ENCODE data around the gene GPR107.

- TF ChIP-seq CTCF (IDR thresholded peaks at IDR 0.05) (no peak), POLR2AphosphoS5 (IDR thresholded peaks at IDR 0.05) (no peak), POLR2A (IDR thresholded peaks at IDR 0.05) (no peak), EP300 (IDR thresholded peaks at IDR 0.05) (no peak)
Observed at GRCh38 chr9:130139251-130139650, 85.5 kb downstream of the GPR107 start.

Data from stomach (tissue), 4 donors.